ENCODE results near the gene ZNG1B.
"Not testable (repeated sequence)": the region's sequence is repeated elsewhere in the genome, so short reads cannot be mapped to it uniquely, and the experiment has no call there.

DNA sequence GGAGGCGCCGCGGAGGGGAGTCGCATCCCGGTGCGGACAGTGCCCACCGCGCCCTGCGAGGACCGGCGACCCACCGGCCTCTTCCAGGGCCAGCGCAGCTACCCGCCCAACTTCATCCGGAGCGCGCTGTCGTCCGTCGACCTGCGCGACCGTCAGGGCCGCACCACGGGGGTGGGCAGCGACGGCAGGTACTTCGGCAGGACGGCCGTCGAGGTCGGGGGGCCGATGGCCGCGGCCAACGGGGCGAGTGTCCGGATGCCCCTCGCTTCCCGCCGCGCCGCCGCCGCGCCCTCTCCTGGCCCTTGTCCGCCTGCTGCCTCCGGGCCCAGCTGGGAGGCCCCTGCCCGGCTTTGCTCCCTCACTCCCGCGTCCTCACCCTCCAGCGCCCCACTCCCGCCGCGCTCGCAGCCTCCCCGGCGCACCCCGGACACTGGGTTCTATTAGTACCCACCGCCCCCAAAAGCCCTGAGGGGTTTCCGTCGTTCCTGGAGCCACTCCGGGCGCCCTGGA lies 104.5 kb downstream of the ZNG1B start:
- TF ChIP-seq HNRNPL (IDR thresholded peaks at IDR 0.05; ENCODE audit: low read depth, low read length); EZH2 (IDR thresholded peaks at IDR 0.05; ENCODE audit: borderline replicate concordance, low read depth, low read length); KAT2B (IDR thresholded peaks at IDR 0.05; ENCODE audit: low read depth, low read length); TAF1 (IDR thresholded peaks at IDR 0.05; ENCODE audit: control insufficient read depth, extremely low read depth, insufficient read depth, low read length, severe bottlenecking); SRSF7 (optimal IDR thresholded peaks at IDR 0.05; ENCODE audit: low read depth, low read length); NR2C2 (CRISPR knock-in tag; IDR thresholded peaks at IDR 0.05); NR2C2 (tag; IDR thresholded peaks at IDR 0.05); ZZZ3 (IDR thresholded peaks at IDR 0.05); ZNF174 (CRISPR knock-in tag; IDR thresholded peaks at IDR 0.05): not testable (repeated sequence)
- TF ChIP-seq, protein P1, sequence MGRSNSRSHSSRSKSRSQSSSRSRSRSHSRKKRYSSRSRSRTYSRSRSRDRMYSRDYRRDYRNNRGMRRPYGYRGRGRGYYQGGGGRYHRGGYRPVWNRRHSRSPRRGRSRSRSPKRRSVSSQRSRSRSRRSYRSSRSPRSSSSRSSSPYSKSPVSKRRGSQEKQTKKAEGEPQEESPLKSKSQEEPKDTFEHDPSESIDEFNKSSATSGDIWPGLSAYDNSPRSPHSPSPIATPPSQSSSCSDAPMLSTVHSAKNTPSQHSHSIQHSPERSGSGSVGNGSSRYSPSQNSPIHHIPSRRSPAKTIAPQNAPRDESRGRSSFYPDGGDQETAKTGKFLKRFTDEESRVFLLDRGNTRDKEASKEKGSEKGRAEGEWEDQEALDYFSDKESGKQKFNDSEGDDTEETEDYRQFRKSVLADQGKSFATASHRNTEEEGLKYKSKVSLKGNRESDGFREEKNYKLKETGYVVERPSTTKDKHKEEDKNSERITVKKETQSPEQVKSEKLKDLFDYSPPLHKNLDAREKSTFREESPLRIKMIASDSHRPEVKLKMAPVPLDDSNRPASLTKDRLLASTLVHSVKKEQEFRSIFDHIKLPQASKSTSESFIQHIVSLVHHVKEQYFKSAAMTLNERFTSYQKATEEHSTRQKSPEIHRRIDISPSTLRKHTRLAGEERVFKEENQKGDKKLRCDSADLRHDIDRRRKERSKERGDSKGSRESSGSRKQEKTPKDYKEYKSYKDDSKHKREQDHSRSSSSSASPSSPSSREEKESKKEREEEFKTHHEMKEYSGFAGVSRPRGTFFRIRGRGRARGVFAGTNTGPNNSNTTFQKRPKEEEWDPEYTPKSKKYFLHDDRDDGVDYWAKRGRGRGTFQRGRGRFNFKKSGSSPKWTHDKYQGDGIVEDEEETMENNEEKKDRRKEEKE (IDR thresholded peaks at IDR 0.05; ENCODE audit: borderline replicate concordance in 1 of 2, control insufficient read depth in 1 of 2, low read depth in 2 of 2, low read length in 1 of 2) = not testable (repeated sequence)
- TF ChIP-seq, protein P2, sequence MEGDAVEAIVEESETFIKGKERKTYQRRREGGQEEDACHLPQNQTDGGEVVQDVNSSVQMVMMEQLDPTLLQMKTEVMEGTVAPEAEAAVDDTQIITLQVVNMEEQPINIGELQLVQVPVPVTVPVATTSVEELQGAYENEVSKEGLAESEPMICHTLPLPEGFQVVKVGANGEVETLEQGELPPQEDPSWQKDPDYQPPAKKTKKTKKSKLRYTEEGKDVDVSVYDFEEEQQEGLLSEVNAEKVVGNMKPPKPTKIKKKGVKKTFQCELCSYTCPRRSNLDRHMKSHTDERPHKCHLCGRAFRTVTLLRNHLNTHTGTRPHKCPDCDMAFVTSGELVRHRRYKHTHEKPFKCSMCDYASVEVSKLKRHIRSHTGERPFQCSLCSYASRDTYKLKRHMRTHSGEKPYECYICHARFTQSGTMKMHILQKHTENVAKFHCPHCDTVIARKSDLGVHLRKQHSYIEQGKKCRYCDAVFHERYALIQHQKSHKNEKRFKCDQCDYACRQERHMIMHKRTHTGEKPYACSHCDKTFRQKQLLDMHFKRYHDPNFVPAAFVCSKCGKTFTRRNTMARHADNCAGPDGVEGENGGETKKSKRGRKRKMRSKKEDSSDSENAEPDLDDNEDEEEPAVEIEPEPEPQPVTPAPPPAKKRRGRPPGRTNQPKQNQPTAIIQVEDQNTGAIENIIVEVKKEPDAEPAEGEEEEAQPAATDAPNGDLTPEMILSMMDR (IDR thresholded peaks at IDR 0.05 in 2 of 3, conservative IDR thresholded peaks at IDR 0.05 in 1 of 3; ENCODE audit: insufficient read depth in 2 of 3, low read depth in 1 of 3, low read length in 3 of 3) = not testable (repeated sequence)
- TF ChIP-seq, protein P3, sequence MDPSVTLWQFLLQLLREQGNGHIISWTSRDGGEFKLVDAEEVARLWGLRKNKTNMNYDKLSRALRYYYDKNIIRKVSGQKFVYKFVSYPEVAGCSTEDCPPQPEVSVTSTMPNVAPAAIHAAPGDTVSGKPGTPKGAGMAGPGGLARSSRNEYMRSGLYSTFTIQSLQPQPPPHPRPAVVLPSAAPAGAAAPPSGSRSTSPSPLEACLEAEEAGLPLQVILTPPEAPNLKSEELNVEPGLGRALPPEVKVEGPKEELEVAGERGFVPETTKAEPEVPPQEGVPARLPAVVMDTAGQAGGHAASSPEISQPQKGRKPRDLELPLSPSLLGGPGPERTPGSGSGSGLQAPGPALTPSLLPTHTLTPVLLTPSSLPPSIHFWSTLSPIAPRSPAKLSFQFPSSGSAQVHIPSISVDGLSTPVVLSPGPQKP (CRISPR knock-in tag; IDR thresholded peaks at IDR 0.05) = not testable (repeated sequence)
